HG03442 (cell line): Measurements from ENCODE around the gene NRP2.
A peak's percentile ranks its signal among the peaks of the same experiment; 100 is the strongest.

Source experiments
- ATAC-seq: cut with Tn5 transposase; IDR thresholded peaks from one replicate; pipeline ENCODE4 v1.9.1; 2021; ENCODE audit warnings: mild to moderate bottlenecking, moderate library complexity; ENCODE audit not compliant: unreplicated experiment

Gene NRP2

DNA sequence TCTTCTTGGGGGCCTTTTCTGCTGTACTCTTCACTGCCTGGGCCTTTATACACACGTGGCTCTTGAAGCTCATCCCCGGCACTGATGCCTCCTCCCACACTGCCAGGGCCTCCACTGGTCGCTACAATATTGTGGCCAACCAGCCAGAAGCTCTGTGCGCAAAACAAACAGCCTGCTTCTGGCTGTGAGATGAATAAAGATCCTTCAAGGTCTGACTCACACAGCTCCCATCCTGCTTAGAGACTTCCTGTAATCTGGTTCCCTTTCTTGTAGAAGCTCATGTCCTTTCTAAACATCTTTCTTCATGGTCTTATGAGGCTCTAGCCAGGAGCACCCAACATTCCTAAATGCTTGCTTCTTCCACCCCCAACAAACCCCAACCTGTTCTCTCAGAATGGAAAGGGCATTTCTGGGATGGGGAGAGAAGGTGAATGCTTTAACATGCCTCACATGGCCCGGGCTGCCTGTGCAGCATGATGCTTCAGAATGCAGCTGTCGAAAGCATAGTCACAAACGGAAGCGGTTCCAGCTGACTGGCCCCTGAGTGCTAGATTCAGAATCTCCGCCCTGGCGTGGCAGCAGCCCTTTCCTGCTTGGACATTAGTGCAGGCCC is 24.6 kb downstream of the NRP2 start:
- peak; percentile 92 for ATAC-seq

- ATAC-seq: no peak
Observed at GRCh38 chr2:205708231-205708631, 25.9 kb downstream of the NRP2 start.

- no peak for ATAC-seq
Observed at GRCh38 chr2:205709319-205709718, 27.0 kb downstream of the NRP2 start.

DNA sequence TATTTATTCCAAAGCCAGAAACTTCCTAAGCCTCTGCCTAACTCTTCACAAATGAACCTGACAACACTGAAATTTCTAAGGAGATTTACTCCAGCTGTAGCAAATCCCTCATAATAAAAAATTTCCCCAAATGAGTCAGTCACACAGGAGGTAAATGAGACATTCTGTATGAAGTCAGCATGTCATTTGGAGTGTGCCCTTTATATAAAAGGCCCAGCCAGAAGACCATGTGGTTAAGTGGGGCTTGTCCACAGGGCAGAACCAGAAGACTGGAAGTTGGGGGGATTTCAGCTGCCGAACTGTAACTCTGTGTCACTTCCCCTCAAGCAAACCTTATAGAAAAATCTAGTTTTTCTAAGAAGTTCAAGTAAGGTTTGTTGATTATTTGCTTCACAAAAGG is 30.2 kb downstream of the NRP2 start:
- ATAC-seq: no peak

GRCh38 chr2:205713086-205713485 is 30.8 kb downstream of the NRP2 start:
- ATAC-seq: no peak

DNA sequence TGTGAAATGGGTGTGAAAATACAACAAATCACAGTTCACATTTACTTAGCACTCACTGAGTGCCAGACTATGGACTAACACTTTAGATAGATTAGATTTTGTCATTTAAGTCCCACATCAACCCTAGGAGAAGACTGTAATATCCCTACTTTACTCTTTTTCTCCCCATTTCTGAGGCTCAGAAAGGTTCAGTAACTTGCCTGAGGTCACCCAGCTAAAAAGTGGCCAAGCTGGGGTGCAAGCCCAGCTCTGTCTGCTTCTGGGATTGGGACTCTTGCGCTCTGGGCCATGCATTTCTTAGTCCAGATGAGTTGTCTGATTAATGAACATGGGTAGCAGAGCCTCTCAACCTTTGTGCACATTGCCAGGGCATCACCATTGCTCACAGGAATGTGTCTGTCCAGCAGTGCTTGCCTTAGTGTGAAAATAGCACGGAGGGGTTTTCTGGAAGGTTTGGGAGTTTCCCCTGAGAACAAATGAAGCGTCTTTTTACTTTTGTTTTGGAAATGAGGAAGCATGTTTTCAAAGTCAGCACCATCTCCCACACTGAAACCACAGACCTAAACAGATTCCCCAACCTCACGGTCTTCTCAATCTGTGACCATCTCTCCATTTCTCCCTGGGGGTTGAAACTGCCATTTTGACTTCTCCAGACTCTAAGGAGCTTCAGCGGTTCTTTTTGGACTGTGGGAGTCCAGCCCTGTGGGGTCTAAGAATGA is 31.9 kb downstream of the NRP2 start:
- peak; percentile 78 for ATAC-seq

- no peak for ATAC-seq
Observed at GRCh38 chr2:205714789-205715720, 32.8 kb downstream of the NRP2 start.

GRCh38 chr2:205715831-205716525 is 33.7 kb downstream of the NRP2 start:
- no peak for ATAC-seq

DNA sequence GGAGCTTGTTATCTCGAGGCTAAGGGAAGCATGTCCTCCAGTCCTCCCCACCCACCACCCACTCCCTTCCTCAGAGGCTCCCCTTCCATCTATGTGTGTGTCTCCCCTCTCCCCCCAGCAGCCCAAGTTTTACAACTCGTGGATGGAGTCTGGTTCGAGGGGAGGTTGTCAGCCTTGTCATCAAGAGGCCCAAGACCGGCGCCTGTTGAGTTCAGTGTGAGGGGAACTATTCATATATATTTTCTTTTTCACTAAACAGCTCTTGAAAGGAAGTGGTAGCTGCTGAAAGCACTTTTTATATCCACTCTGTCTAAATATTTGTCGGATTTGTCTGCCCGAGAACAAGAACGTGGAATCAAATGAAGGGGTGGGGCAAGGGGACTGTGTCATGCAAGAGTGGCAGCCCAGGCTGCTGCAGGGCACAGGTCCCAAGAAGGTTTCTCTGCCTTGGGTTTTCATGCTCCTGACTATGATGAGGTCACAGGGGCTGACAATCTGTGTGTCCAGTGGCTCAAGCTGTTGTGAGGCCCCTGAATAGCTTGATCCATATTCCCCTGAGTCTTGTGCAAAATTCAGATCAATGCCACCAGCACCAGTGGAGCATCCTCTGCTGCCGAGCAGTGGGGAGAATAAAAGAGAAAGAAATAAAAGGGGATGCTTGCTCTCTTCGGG is 35.0 kb downstream of the NRP2 start:
- ATAC-seq: no peak

DNA sequence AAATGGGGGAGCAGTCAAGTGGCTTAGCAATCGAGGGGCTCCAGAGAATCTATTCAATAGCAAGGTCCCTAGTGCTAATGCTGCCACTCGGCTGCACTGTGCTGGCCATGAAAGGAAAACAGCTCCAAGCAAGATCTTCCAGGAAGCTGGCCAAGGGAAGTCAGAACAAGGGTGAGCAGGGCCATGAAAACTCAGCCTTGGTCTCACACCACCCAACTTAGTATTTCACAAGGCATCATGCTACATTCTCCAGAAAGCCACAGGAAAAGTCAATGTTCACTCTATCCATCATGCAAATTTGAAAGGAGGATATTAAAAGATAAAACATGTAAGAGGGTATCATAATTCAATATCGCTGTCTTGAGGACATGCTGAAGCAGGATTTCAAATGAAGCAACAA is 35.7 kb downstream of the NRP2 start:
- no peak for ATAC-seq

DNA sequence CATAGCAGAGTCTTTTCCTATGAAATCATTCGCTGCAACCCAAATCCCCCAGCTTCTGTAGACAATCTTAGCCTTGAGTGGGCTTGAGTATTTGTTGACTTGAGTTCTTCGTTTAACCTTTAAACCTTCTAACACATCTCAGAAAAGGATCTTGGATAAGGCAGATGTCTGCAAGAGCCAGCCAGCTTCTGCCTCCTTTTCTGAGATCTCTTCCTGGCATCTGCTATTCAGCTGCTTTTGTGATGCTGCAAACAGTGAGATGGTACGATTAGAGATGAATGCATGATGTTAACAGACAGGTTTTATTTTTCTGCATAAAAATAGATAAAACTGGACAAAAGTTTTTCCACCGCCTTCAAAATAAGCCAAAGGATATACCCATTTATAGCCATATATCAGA is 37.5 kb downstream of the NRP2 start:
- ATAC-seq: no peak

DNA sequence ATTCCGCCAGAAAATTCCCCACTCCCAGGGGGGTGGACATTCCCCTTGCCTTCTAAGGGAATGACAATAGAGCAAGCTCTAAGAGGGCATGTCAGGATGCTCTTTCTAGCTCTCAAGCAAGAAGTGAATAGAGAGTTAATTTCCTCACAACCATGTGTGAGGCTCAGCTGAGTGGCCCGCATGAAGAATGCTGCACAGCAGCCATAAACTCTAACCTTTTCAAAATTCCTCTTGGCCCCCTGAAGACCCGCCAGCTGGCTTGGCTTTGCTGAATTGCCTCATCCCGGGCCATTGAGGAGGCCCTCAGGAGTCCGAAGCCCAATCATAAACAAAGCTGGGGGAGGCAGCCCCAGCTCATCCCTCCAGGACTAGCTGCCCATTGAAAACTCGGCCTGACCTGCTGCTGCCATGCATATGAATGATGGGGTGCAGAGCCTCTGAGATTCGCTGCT is 38.2 kb downstream of the NRP2 start:
- ATAC-seq: no peak

DNA sequence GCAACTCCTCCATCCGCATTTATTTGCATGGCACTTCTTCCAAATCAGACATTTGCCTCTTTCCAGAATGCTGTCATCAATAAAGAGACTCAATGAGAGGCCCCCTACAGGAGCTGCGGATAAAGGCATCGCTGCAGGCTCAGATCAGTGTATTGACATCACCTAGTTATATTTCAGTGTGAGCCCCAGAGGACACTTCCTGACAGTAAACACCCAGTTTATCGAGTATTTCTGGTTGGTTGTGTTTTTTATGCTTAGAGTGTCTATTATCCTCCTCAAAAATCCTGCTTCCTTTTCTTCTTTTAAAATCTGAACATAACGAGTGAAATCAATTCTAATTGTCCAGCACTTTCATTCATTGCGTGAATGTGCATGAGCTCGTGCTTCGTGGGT is 38.8 kb downstream of the NRP2 start:
- peak; percentile 38 for ATAC-seq

GRCh38 chr2:205722283-205722918 is 40.1 kb downstream of the NRP2 start:
- no peak for ATAC-seq

GRCh38 chr2:205723179-205723578 is 40.9 kb downstream of the NRP2 start:
- ATAC-seq: no peak

- no peak for ATAC-seq
Observed at GRCh38 chr2:205725059-205725458, 42.8 kb downstream of the NRP2 start.

- no peak for ATAC-seq
Observed at GRCh38 chr2:205726506-205726905, 44.2 kb downstream of the NRP2 start.

DNA sequence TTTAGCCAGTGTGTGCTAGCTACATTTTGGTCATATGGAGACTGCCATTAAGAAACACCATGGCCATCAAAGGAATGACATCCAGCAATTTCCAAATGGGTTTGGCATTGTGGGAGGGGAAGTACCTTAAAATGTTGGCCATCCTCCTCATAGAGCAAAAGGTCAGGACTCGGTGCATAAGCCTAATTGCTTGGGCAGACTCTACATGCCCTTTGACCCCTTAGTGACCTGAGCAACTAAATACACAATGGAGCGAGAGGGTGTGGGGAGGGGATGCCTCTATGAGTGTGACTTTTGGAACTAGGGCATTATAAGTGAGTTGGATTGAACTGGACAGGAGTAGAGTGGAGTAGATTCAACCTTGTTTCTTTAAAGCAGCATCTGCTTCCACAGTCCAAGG is 44.9 kb downstream of the NRP2 start:
- ATAC-seq: no peak

- ATAC-seq: no peak
Observed at GRCh38 chr2:205728366-205728765, 46.1 kb downstream of the NRP2 start.

- no peak for ATAC-seq
Observed at GRCh38 chr2:205730191-205730590, 47.9 kb downstream of the NRP2 start.
